Activated T-helper 1 cell treated with anti-CD3 and anti-CD28 coated beads, Interleukin-2, amount 50 U/mL, for 16 hours (primary cell): ENCODE measurements around the gene WNT4.

ENCODE experiments used
- DNase-seq, 2 donors: peaks; one replicate each; pipeline ENCODE4 v3.0.0-alpha.2; 2020; ENCODE audit warnings: low read depth in 1 of 2, low spot score in 1 of 2

Gene WNT4

GRCh38 chr1:22164841-22165808, 22.2 kb upstream of the WNT4 start:
- DNase-seq: no peak

- no peak for DNase-seq
Measured at GRCh38 chr1:22163564-22163963, 20.7 kb upstream of the WNT4 start.

GRCh38 chr1:22163137-22163536, 20.2 kb upstream of the WNT4 start:
- DNase-seq: no peak

GRCh38 chr1:22159891-22160290, 17.0 kb upstream of the WNT4 start:
- DNase-seq: no peak

GRCh38 chr1:22158654-22159053, 15.8 kb upstream of the WNT4 start:
- no peak for DNase-seq

GRCh38 chr1:22157359-22157966, 14.6 kb upstream of the WNT4 start:
- no peak for DNase-seq

- DNase-seq: no peak
Measured at GRCh38 chr1:22155517-22155916, 12.6 kb upstream of the WNT4 start.

GRCh38 chr1:22154626-22155025, 11.7 kb upstream of the WNT4 start:
- no peak for DNase-seq

- DNase-seq: no peak
Measured at GRCh38 chr1:22153660-22154437, 11.0 kb upstream of the WNT4 start.

- DNase-seq: no peak
Measured at GRCh38 chr1:22150923-22151322, 8.0 kb upstream of the WNT4 start.

GRCh38 chr1:22142315-22143064, 407 bp downstream of the WNT4 start:
- DNase-seq: no peak

- DNase-seq: no peak
Measured at GRCh38 chr1:22141554-22142314, 1.2 kb downstream of the WNT4 start.

GRCh38 chr1:22140694-22141093, 2.2 kb downstream of the WNT4 start:
- no peak for DNase-seq

- DNase-seq: no peak
Measured at GRCh38 chr1:22139817-22140216, 3.1 kb downstream of the WNT4 start.

GRCh38 chr1:22139066-22139594, 3.8 kb downstream of the WNT4 start:
- no peak for DNase-seq

GRCh38 chr1:22137004-22137720, 5.7 kb downstream of the WNT4 start:
- DNase-seq: no peak

GRCh38 chr1:22133931-22134324, 9.0 kb downstream of the WNT4 start:
- no peak for DNase-seq

- DNase-seq: no peak
Measured at GRCh38 chr1:22133247-22133930, 9.5 kb downstream of the WNT4 start.
